DND-41 (cell line): ENCODE measurements around the gene PDIA2.
A peak's percentile ranks its signal among the peaks of the same experiment; 100 is the strongest.

ENCODE experiments used
- ATAC-seq: fragments of 200-7000 bp; cut with Tn5 transposase; 3 replicates; pipeline ENCODE4 v1.9.1; 2021; ENCODE audit warnings: low read depth; ENCODE audit not compliant: insufficient read depth
- DNase-seq: peaks from one replicate; pipeline ENCODE4 v3.0.0-alpha.2; 2020
- H2AFZ ChIP-seq: 2 replicates; pipeline ENCODE4 v1.6.0; 2012; ENCODE audit warnings: low read depth, low read length
- H3K27ac ChIP-seq: 2 replicates; pipeline ENCODE4 v1.5.1; 2012; ENCODE audit warnings: low read length, inconsistent platforms
- H3K27me3 ChIP-seq: fragments of 200-600 bp; sonication (generic); 2 replicates; pipeline ENCODE4 v1.6.0; 2012; ENCODE audit warnings: low read length, mild to moderate bottlenecking, inconsistent platforms; ENCODE audit not compliant: insufficient read depth, poor library complexity
- H3K36me3 ChIP-seq: 2 replicates; pipeline ENCODE4 v1.5.1; 2012; ENCODE audit warnings: low read length, inconsistent platforms; ENCODE audit not compliant: insufficient read depth
- H3K4me1 ChIP-seq: 2 replicates; pipeline ENCODE4 v1.5.1; 2012; ENCODE audit warnings: mild to moderate bottlenecking, low read length; ENCODE audit not compliant: insufficient read depth
- H3K4me2 ChIP-seq: 2 replicates; pipeline ENCODE4 v1.6.0; 2012; ENCODE audit warnings: mild to moderate bottlenecking, moderate library complexity, low read length, inconsistent platforms; ENCODE audit not compliant: insufficient read depth
- H3K4me3 ChIP-seq, 2 experiments: fragments of 200-600 bp in 1 of 2; shearing (Covaris generic) in 1 of 2; 2 replicates each; pipeline ENCODE4 v1.5.1; 2012 to 2016; ENCODE audit warnings: inconsistent platforms in 2 of 2, low read length in 2 of 2, mild to moderate bottlenecking in 2 of 2, low read depth in 1 of 2, moderate library complexity in 1 of 2
- H3K79me2 ChIP-seq: 2 replicates; pipeline ENCODE4 v1.6.0; 2012; ENCODE audit warnings: low read length, inconsistent platforms; ENCODE audit not compliant: insufficient read depth
- H3K9ac ChIP-seq: 2 replicates; pipeline ENCODE4 v1.6.0; 2012; ENCODE audit warnings: low read depth, mild to moderate bottlenecking, inconsistent platforms, low read length, moderate library complexity
- H3K9me3 ChIP-seq: 2 replicates; pipeline ENCODE4 v1.5.1; 2012; ENCODE audit warnings: low read length, moderate library complexity, mild to moderate bottlenecking, inconsistent platforms; ENCODE audit not compliant: insufficient read depth, severe bottlenecking
- H4K20me1 ChIP-seq: 2 replicates; pipeline ENCODE4 v1.6.0; 2012; ENCODE audit warnings: low read length; ENCODE audit not compliant: insufficient read depth
- EZH2 ChIP-seq: IDR thresholded peaks from 3 replicates; pipeline ENCODE4 v1.6.1; 2012; ENCODE audit warnings: borderline replicate concordance, low read depth, mild to moderate bottlenecking, moderate library complexity, low read length, inconsistent platforms; ENCODE audit not compliant: severe bottlenecking
- TF ChIP-seq, protein P1 (sequence below): IDR thresholded peaks from 2 replicates; pipeline ENCODE4 v1.5.1; 2012; ENCODE audit warnings: borderline replicate concordance, low read length, moderate library complexity, mild to moderate bottlenecking; ENCODE audit not compliant: poor library complexity, severe bottlenecking; ENCODE audit errors: extremely low read depth

PDIA2 gene

DNA sequence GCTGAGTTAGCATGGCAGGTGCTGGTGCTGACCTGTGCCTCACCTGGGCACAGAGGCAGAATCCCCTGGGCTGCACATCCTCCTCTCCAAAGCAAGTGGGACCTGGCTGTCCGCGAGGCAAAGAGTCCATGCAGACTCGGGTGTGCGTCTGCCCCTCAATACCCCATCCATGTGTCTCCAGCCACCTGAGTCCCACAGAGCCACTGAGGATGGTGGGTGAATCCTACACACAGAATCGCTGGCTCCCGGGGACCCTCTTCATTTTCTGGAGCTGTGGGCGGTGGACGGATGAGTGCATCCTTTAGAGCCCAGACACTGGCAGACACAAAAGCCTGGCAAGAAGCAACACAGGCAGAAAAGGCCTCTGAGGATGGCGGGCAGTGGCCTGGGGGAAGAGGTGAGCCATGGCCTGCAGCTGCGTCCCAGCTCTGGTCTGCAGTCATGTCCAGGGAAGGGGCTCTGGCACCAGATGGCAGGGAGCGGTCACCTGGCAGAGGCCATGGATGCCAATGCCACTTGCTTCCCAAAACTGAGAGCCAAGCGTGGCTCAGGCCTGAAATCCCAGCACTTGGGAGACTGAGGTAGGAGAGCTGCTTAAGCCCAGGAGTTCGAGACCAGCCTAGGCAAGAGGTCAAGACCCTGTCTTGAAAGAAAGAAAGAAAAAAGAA, 39.6 kb downstream of the PDIA2 start:
- Histone ChIP-seq H3K27me3 (no peaks in the 10 kb centered on the region), H3K4me2 (no peak overlapping the region), H3K9ac (no peak overlapping the region), H2AFZ (no peak overlapping the region), H3K27ac (no peak overlapping the region), H3K4me3 (no peak overlapping the region), H3K9me3 (no peaks in the 10 kb centered on the region), H3K4me1 (no peaks in the 10 kb centered on the region), H3K36me3 (peaks cover 28% of the 10 kb centered on the region), H3K79me2 (peaks cover 84% of the 10 kb centered on the region), H4K20me1 (peaks cover 83% of the 10 kb centered on the region)
- DNase-seq (no peak), ATAC-seq (no peak)
- TF ChIP-seq, protein P1, sequence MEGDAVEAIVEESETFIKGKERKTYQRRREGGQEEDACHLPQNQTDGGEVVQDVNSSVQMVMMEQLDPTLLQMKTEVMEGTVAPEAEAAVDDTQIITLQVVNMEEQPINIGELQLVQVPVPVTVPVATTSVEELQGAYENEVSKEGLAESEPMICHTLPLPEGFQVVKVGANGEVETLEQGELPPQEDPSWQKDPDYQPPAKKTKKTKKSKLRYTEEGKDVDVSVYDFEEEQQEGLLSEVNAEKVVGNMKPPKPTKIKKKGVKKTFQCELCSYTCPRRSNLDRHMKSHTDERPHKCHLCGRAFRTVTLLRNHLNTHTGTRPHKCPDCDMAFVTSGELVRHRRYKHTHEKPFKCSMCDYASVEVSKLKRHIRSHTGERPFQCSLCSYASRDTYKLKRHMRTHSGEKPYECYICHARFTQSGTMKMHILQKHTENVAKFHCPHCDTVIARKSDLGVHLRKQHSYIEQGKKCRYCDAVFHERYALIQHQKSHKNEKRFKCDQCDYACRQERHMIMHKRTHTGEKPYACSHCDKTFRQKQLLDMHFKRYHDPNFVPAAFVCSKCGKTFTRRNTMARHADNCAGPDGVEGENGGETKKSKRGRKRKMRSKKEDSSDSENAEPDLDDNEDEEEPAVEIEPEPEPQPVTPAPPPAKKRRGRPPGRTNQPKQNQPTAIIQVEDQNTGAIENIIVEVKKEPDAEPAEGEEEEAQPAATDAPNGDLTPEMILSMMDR, result no peak
- TF ChIP-seq EZH2, result no peak

DNA sequence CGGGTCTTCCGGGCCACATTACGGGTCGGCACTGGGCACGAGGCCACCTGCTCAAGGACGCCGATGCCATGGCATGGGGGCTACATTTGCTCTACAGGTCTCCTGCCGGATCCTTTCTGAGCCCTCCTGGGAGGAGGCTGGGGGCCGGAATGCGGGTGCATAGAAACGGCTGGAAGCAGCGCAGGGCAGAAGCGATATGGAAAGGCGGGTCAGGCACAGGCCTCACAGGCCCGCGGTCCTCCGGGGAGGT, 41.2 kb downstream of the PDIA2 start:
- Histone ChIP-seq H3K4me1 (no peaks in the 10 kb centered on the region), H3K9ac (no peak overlapping the region), H2AFZ (no peak overlapping the region), H3K79me2 (peaks cover 81% of the 10 kb centered on the region), H3K4me2 (no peak overlapping the region), H3K27ac (no peak overlapping the region), H4K20me1 (peaks cover 73% of the 10 kb centered on the region), H3K36me3 (peaks cover 13% of the 10 kb centered on the region), H3K9me3 (no peaks in the 10 kb centered on the region), H3K4me3 (no peak overlapping the region), H3K27me3 (no peaks in the 10 kb centered on the region)
- TF ChIP-seq, protein P1, result no peak
- no peak for TF ChIP-seq EZH2
- DNase-seq (no peak), ATAC-seq (no peak)

DNA sequence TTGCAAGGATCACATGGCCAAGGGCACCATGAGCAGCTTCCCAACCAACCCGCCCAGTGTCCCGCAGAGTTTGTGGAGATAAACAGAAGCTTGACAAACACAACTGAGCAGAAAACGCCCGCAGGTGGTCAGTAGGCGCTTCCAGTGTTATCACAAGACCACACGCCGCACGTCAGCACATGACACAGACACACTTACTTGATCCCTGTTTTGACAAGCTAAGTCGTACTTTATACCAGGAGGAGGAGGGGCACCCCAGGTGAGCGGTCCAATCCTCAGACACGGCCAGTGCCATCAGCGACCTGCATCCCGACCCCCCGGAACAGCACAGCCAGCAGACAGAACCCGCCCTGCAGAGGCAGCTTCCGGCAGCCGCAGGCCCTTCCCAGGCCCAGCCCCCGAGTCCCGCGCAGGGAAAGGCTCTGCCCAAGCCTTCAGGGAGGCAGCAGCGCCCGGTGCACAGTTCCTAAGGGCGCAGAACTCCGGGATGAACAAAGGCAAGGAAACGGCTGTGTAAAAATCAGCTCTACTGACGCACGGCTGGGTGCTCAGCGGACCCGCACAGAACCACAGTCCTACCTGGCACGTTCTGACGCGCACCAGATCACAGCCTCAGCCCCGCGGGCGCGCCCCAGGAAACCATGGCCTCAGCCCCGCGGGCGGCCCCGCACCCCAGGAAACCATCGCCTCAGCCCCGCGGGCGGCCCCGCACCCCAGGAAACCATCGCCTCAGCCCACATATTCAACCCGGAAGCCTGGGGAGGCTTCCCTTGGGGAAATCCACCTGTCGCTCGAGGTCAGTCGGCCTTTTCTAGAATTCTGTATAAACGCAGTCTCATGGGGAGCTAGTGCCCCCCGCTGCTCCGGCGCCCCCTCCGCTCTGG, 41.7 kb downstream of the PDIA2 start:
- H3K27ac ChIP-seq, result no peak overlapping the region
- no peak overlapping the region for H3K4me2 ChIP-seq
- H3K27me3 ChIP-seq, result no peaks in the 10 kb centered on the region
- no peaks in the 10 kb centered on the region for H3K9me3 ChIP-seq
- H3K36me3 ChIP-seq, result peaks cover 8% of the 10 kb centered on the region
- no peak overlapping the region for H3K9ac ChIP-seq
- no peak overlapping the region for H2AFZ ChIP-seq
- peaks cover 68% of the 10 kb centered on the region for H4K20me1 ChIP-seq
- H3K4me1 ChIP-seq, result no peaks in the 10 kb centered on the region
- ATAC-seq, result peak; percentile 66
- H3K4me3 ChIP-seq, result no peak overlapping the region
- DNase-seq, result peak; percentile 31
- no peak for TF ChIP-seq EZH2
- TF ChIP-seq, protein P1, result no peak
- H3K79me2 ChIP-seq, result peaks cover 80% of the 10 kb centered on the region
